Left renal pelvis (tissue), 4 donors: ENCODE measurements around the gene CREB5. TPM values are rescaled to one million over a fixed set of nuclear protein-coding genes. Genes with fewer than 3 reads are reported as not detected.

ENCODE experiments used
- DNase-seq, 4 donors: peaks; one replicate each; pipeline ENCODE4 v3.0.0-alpha.2; 2013; ENCODE audit warnings: low read depth in 4 of 4, low spot score in 3 of 4
- polyA plus RNA-seq, 4 donors: library from polyadenylated mRNA; unstranded; fragments of 120-200 nt; gene quantifications; one replicate each; pipeline ENCODE4 v1.2.1, GENCODE V29; 2013; ENCODE audit not compliant: insufficient read length in 4 of 4

CREB5 gene
- polyA plus RNA-seq, 4 donors, result 9.1 to 31.6 (median 12.0) TPM

GRCh38 chr7:28787106-28787505 is 374.8 kb downstream of the CREB5 start:
- DNase-seq, result no peak

- DNase-seq, result no peak
Measured at GRCh38 chr7:28790467-28790866, 378.1 kb downstream of the CREB5 start.

GRCh38 chr7:28792858-28793257 is 380.5 kb downstream of the CREB5 start:
- no peak for DNase-seq

- DNase-seq, result no peak
Measured at GRCh38 chr7:28793381-28794085, 381.2 kb downstream of the CREB5 start.

- DNase-seq, result no peak
Measured at GRCh38 chr7:28798274-28798673, 386.0 kb downstream of the CREB5 start.

GRCh38 chr7:28799619-28800018 is 387.3 kb downstream of the CREB5 start:
- DNase-seq, result no peak

GRCh38 chr7:28800150-28800549 is 387.8 kb downstream of the CREB5 start:
- DNase-seq, result no peak

- DNase-seq, result no peak
Measured at GRCh38 chr7:28802450-28802849, 390.1 kb downstream of the CREB5 start.

GRCh38 chr7:28804157-28804556 is 391.8 kb downstream of the CREB5 start:
- DNase-seq, result no peak

- DNase-seq, result no peak
Measured at GRCh38 chr7:28804990-28805389, 392.7 kb downstream of the CREB5 start.

GRCh38 chr7:28806841-28807240 is 394.5 kb downstream of the CREB5 start:
- no peak for DNase-seq

- DNase-seq, result no peak
Measured at GRCh38 chr7:28807396-28807994, 395.2 kb downstream of the CREB5 start.

- no peak for DNase-seq
Measured at GRCh38 chr7:28808796-28809533, 396.6 kb downstream of the CREB5 start.

- DNase-seq, result no peak
Measured at GRCh38 chr7:28811008-28811407, 398.7 kb downstream of the CREB5 start.

- no peak for DNase-seq
Measured at GRCh38 chr7:28811701-28812430, 399.5 kb downstream of the CREB5 start.

GRCh38 chr7:28812616-28813015 is 400.3 kb downstream of the CREB5 start:
- no peak for DNase-seq

- DNase-seq, result no peak
Measured at GRCh38 chr7:28813243-28813962, 401.1 kb downstream of the CREB5 start.

GRCh38 chr7:28815369-28815927 is 403.1 kb downstream of the CREB5 start:
- DNase-seq, result no peak

GRCh38 chr7:28815928-28816373 is 403.6 kb downstream of the CREB5 start:
- no peak for DNase-seq

- no peak for DNase-seq
Measured at GRCh38 chr7:28818996-28819395, 406.7 kb downstream of the CREB5 start.
